Stimulated activated CD4-positive, alpha-beta T cell treated with anti-CD3 and anti-CD28 coated beads, Interleukin-4, amount 100 ng/mL, for 24 hours (primary cell): ENCODE data around the gene TIMM44.
"Not testable (repeated sequence)": the region's sequence is repeated elsewhere in the genome, so short reads cannot be mapped to it uniquely, and the experiment has no call there.

Experiments used
- DNase-seq: peaks from one replicate; pipeline ENCODE4 v3.0.0-alpha.2; 2020

TIMM44 gene

DNA sequence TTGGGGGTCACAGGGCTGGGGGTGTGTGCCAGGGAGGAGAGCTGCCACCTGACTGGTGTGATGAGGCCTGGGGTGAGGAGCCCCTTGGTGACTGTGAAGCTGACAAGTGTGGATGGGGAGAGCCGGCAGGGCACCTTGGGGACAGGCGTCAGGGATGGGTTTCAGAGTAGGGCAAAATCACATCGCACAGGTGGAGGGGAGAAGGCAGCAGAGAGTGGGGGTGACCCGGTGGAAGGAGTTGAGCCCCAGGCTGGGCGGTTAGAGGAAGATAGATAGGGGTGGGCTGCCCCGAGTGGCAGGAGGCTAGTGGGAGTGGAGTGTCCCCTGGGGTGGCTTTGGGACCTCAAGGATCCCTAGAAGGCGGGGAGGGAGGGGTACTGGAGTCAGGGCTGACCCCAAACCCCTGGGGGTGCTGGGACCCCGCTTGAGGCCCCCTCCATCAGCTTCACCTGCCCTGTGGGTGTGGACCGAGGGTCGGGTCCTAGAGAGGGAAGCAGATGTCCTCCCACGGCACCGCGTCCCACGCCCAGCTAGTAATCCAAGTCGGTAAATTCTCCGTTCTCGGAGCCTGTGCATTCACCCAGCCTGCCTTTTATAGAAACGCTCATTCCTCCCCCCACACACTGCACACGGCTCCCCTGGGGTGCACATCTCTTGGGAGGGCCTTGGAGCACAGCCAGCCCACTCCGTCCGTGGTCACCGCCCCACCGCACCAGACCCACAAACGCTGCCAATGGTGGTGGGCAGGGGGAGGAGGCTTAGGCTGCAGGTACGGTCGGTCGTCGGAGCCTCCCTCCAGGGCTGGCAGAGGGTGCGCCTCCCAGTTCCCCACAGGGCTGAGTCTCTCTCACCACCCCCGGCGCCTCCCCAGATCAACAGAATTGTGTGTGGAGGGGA is 19.9 kb downstream of the TIMM44 start:
- no peak for DNase-seq

- DNase-seq: no peak
Measured at GRCh38 chr19:7922836-7923195, 20.6 kb downstream of the TIMM44 start.

GRCh38 chr19:7921967-7922835 is 21.3 kb downstream of the TIMM44 start:
- DNase-seq: no peak

DNA sequence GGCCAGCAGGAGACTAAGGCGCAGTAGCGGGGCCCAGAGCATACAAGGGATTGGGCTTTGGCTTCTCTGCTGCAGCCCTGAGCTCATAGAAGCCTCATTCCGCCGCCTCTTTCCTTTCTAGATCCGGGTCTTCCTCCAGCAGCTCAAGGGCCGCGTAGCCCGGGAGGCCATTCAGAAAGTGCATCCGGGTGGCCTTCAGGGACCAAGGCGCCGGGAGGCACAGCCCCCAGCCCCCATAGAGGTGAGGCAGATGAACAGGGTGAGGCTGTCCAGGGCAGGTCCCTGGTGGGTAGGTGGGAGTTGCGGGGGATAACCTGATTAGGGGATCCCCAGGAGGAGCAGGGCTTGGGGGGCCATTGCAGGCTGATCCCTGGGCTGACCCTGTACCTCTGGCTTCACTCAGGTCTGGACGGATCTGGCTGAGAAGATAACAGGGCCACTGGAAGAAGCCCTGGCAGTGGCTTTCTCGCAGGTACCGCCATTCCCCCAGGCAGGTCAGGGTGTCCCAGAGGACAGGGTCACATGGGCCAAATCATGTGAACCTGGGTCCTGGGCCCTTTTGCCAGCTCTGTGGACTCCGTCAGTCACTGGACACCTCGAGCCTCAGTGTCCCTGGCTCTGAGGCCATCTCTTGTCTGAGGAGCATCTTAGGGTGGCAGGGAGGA is 22.0 kb downstream of the TIMM44 start:
- no peak for DNase-seq

GRCh38 chr19:7920519-7921301 is 22.8 kb downstream of the TIMM44 start:
- DNase-seq: peak; percentile 98

GRCh38 chr19:7919610-7920518 is 23.6 kb downstream of the TIMM44 start, which contains the start of gene SNAPC2:
Gene SNAPC2, plus strand, starts transcription at chr19:7920338. Its CDS starts 29 bp downstream, at chr19:7920367.
- peak; percentile 96 for DNase-seq

DNA sequence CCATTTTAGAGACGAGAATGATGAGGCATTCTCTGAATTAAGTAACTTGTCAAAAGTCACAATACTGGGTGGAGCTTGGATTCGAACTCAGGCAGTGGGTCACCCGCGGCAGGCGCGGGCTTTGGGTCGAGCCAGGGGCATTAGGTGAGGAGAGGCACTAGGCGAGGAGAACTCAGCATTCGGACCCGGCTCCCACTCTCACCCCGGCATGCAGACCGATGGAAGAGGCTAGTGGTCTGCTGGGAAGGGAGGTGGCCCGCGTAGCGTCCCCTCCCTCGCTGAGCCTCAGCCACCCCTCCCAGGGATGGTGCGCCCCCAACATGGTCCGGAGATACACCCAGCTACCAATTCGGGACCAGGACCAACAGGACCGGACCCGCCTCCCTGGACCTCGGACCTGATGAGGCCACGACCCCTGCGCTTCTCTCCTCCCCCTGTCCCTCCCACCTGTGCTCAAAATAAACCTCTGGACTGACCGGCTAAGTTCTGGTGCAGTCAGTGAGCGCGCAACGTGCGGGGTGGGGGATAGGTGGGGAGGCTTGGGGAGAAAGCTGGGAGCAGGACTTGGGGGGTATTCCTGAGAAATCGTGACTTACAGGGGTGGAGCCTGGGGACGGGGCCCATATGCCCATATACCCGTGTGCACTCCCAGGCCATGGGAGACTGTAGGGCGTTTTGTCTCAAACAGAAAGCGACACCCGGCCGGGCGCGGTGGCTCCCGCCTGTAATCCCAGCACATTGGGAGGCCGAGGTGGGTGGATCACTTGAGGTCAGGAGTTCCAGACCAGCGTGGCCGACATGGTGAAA is 24.6 kb downstream of the TIMM44 start:
- no peak for DNase-seq

DNA sequence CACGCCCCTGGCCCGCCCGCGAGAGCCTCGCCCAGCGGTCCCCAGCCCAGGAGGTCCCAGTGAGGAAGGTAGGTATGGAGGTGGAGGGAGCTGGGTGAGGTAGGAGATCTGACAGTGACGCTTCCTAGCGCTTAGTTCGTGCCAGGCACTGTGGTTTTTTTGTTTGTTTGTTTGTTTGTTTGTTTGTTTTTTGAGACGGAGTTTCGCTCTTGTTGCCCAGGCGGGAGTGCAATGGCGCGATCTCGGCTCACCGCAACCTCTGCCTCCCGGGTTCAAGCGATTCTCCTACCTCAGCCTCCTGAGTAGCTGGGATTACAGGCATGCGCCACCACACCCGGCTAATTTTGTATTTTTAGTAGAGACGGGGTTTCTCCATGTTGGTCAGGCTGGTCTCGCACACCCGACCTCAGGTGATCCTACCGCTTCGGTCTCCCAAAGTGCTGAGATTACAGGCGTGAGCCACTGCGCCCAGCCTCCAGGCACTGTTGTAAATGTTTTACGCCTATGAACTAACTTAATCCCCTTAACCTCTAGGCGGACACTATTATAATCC is 25.3 kb downstream of the TIMM44 start:
- DNase-seq: not testable (repeated sequence)

DNA sequence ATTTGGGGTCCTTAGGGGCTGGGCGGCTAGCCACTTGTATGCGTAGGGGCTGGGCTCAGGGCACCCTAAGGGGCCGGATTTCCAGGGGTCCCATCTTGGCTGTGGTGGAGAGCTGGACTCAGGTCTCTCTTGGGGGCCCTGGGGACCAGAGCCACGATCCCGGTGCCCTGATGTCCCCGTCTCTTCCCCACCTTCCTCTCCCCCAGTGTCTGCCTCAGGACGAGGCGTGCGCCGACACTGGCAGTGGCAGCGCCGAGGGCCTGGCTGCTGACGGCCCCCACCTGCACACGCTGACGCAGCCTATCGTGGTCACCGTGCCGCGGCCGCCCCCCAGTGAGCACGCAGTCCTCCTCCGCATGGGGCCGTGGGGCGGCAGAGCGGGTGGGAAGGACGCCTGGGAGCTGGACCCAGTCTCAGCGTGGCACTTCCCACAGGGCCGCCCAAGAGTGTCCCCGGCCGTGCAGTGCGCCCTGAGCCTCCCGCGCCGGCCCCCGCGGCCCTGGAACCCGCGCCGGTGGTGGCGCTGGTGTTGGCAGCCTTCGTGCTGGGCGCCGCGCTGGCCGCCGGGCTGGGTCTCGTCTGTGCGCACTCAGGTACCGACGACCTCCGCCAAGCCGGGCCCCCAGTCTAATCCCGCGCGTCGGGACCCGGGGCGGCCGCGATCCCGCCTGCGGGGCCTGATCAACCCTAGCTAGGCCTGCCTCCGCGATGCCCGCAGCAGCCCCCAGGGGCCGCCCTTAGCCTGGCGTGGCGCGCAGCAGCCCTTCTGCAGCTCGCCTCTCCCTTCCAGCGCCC is 26.0 kb downstream of the TIMM44 start:
- peak; percentile 55 for DNase-seq

DNA sequence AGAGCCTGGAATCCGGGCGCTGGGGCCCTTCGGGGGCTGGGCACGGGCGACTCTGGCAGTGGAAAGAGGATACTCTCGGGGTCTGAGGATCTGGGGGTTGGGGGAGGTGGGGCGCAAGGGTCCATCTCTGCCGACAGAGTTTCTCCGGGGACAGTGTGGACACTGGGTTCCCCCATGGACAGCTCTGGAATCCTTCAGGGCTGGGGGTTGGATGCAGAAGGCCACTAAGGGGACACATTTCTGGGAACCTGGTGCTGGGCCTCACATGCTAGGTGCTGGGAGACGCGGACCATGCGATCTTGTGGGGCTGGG is 26.6 kb downstream of the TIMM44 start:
- no peak for DNase-seq

DNA sequence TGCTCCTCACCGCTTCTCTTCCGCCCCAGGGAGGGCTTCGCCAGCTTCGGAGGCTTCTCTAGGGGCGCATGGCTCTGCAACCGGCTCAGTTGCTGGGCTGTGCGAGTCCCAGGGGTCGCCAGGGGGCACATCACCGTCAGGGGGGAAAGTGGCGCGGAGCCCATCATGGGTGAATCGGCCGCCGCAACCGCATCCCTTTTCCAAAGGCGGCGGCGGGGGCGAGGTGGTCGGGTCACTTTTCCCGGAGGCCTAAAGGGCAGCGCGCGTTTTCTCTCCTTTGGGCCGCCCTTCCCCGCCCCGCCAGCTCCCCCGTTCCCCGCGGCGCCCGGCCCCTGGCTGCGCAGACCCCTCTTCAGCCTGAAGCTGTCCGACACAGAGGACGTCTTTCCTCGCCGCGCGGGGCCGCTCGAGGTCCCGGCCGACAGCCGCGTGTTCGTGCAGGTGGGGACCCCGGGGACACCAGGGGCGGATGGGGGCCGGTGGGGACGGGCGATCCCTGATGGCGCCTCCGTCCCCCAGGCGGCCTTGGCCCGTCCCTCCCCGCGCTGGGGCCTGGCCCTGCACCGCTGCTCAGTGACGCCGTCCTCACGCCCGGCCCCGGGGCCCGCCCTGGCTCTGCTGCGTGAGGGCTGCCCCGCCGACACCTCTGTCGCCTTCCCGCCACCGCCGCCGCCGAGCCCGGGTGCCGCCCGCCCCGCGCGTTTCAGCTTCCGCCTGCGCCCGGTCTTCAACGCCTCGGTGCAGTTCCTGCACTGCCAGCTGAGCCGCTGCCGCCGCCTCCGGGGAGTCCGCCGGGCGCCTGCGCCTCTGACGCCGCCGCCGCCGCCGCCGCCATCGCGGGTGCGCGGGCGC is 27.1 kb downstream of the TIMM44 start:
- peak; percentile 57 for DNase-seq

GRCh38 chr19:7915250-7916102 is 28.0 kb downstream of the TIMM44 start:
- DNase-seq: no peak

- DNase-seq: no peak
Measured at GRCh38 chr19:7914598-7915045, 28.8 kb downstream of the TIMM44 start, which contains the start of gene TGFBR3L. Gene TGFBR3L, plus strand, starts transcription at chr19:7914830.

DNA sequence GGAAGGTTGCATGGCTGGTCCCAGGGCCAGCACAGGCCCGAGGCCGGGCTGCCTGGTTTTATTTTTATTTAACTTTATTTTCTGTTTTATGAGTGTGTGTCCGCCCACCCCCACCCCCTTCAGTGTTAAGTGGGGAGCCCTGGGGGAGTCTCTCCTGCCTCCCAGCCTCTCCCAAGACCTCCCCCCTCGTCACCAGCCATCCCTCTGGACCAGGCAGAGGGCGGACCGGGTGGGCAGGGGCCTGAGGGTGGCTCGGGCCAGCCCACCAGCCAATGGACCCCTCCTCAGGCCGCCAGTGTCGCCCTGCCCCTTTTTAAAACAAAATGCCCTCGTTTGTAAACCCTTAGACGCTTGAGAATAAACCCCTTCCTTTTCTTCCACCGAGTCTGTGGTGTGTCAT is 29.4 kb downstream of the TIMM44 start:
- DNase-seq: no peak

- no peak for DNase-seq
Measured at GRCh38 chr19:7913652-7914051, 29.8 kb downstream of the TIMM44 start.

GRCh38 chr19:7912697-7913564 is 30.5 kb downstream of the TIMM44 start:
- no peak for DNase-seq
